Keratinocyte (primary cell): ENCODE measurements around the gene TMC1.

Experiments used
- EZH2 ChIP-seq: IDR thresholded peaks from one replicate; pipeline ENCODE4 v1.6.1; 2012; ENCODE audit warnings: inconsistent platforms, mild to moderate bottlenecking, low read length, moderate library complexity
- TF ChIP-seq, protein P1 (sequence below), 3 experiments: IDR thresholded peaks in 1 of 3; conservative IDR thresholded peaks in 1 of 3; optimal IDR thresholded peaks in 1 of 3; 2 replicates in 2 of 3; 3 replicates in 1 of 3; pipeline versions ENCODE3 to v1.5.1; 2011; ENCODE audit warnings: low read length in 3 of 3, mild to moderate bottlenecking in 3 of 3, moderate library complexity in 2 of 3, control low read depth in 1 of 3, inconsistent platforms in 1 of 3; ENCODE audit not compliant: insufficient read depth in 2 of 3; ENCODE audit errors: extremely low read depth in 1 of 3

DNA sequence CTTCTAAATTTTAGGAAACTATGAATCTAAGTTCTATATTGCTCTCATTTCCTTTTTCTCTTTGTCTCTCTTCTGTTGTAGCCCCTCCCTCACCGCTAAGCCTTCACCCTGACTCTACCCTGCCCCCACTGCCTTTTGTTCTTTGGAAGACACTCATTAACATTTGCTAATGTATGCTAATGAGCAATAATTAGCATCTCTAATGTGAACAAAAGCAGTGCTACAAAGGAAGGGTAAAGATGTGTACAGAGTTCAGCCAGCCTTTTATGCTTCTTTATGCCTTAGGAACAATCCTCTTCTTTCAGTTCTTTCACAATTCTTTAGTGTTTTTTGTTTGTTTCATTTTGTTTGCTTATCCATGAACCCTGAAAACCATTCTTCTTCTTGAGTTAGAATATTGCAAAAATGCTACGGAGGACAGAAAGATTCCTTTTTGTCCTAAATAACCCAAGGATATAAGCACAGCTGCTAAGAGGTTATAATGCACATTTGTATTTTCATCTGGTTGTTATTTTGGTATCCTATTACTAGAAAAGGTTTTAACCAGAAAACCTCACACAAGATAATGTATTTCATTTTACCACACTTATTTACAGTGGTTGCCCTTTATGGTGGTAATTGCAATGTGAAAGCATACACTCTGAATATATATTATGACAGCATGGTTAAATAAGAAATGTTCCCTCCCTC is 159.3 kb downstream of the TMC1 start:
- TF ChIP-seq, protein P1, sequence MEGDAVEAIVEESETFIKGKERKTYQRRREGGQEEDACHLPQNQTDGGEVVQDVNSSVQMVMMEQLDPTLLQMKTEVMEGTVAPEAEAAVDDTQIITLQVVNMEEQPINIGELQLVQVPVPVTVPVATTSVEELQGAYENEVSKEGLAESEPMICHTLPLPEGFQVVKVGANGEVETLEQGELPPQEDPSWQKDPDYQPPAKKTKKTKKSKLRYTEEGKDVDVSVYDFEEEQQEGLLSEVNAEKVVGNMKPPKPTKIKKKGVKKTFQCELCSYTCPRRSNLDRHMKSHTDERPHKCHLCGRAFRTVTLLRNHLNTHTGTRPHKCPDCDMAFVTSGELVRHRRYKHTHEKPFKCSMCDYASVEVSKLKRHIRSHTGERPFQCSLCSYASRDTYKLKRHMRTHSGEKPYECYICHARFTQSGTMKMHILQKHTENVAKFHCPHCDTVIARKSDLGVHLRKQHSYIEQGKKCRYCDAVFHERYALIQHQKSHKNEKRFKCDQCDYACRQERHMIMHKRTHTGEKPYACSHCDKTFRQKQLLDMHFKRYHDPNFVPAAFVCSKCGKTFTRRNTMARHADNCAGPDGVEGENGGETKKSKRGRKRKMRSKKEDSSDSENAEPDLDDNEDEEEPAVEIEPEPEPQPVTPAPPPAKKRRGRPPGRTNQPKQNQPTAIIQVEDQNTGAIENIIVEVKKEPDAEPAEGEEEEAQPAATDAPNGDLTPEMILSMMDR (optimal IDR thresholded peaks at IDR 0.05 in 1 of 3, IDR thresholded peaks at IDR 0.05 in 1 of 3, conservative IDR thresholded peaks at IDR 0.05 in 1 of 3; ENCODE audit: extremely low read depth in 1 of 3, insufficient read depth in 2 of 3, low read length in 3 of 3): no peak
- no peak for TF ChIP-seq EZH2
